CD4-positive, alpha-beta T cell treated with Interleukin-10 for 1 hour (primary cell): ENCODE results near the gene HEXB.
A peak's percentile ranks its signal among the peaks of the same experiment; 100 is the strongest.

ENCODE experiments used
- DNase-seq: peaks from one replicate; pipeline ENCODE4 v3.0.0-alpha.2; 2020

The HEXB gene

GRCh38 chr5:74684900-74685851, at the start of gene HEXB:
TSS of gene HEXB (plus strand) at chr5:74685233. CDS start at chr5:74685261, 28 bp downstream.
- peak; percentile 84 for DNase-seq

- no peak for DNase-seq
Observed at GRCh38 chr5:74636149-74636548, 48.9 kb upstream of the HEXB start.

GRCh38 chr5:74636552-74636951, 48.5 kb upstream of the HEXB start:
- DNase-seq = no peak

GRCh38 chr5:74638544-74638969, 46.5 kb upstream of the HEXB start:
- DNase-seq = no peak

GRCh38 chr5:74638970-74639806, 45.8 kb upstream of the HEXB start:
- no peak for DNase-seq

GRCh38 chr5:74639807-74640449, 45.1 kb upstream of the HEXB start:
- DNase-seq = peak; percentile 27

- DNase-seq = peak; percentile 76
Observed at GRCh38 chr5:74640450-74640953, 44.5 kb upstream of the HEXB start, which contains the start of gene ENC1. TSS of gene ENC1 (minus strand) at chr5:74640728. CDS start at chr5:74636485, 4,243 bp downstream.

GRCh38 chr5:74640954-74641734, 43.9 kb upstream of the HEXB start:
- peak; percentile 33 for DNase-seq

GRCh38 chr5:74641735-74642542, 43.1 kb upstream of the HEXB start:
- peak; percentile 30 for DNase-seq

GRCh38 chr5:74642543-74642863, 42.5 kb upstream of the HEXB start:
- no peak for DNase-seq

GRCh38 chr5:74643111-74643562, 41.9 kb upstream of the HEXB start:
- DNase-seq = no peak

GRCh38 chr5:74647096-74647495, 37.9 kb upstream of the HEXB start:
- DNase-seq = no peak

- peak; percentile 71 for DNase-seq
Observed at GRCh38 chr5:74648835-74649293, 36.2 kb upstream of the HEXB start.

GRCh38 chr5:74649421-74649973, 35.5 kb upstream of the HEXB start:
- no peak for DNase-seq

GRCh38 chr5:74651710-74652109, 33.3 kb upstream of the HEXB start:
- DNase-seq = no peak

- no peak for DNase-seq
Observed at GRCh38 chr5:74652576-74652975, 32.5 kb upstream of the HEXB start.

GRCh38 chr5:74653991-74654390, 31.0 kb upstream of the HEXB start:
- no peak for DNase-seq

GRCh38 chr5:74655206-74655605, 29.8 kb upstream of the HEXB start:
- no peak for DNase-seq

- DNase-seq = no peak
Observed at GRCh38 chr5:74655716-74656115, 29.3 kb upstream of the HEXB start.

GRCh38 chr5:74657165-74657564, 27.9 kb upstream of the HEXB start:
- no peak for DNase-seq

GRCh38 chr5:74659172-74659571, 25.9 kb upstream of the HEXB start:
- no peak for DNase-seq
